SU-DHL-6 (cell line): Measurements from ENCODE around the gene RCE1.

ENCODE experiments used
- H2AFZ ChIP-seq: fragments of 200-600 bp; sonication (generic); 2 replicates; pipeline ENCODE4 v1.6.1; 2014; ENCODE audit warnings: low read depth, mild to moderate bottlenecking, moderate library complexity, mixed read lengths, antibody characterized with exemption, low read length; ENCODE audit not compliant: severe bottlenecking
- H3F3A ChIP-seq: fragments of 200-600 bp; shearing (Covaris generic); 2 replicates; pipeline ENCODE4 v1.6.0; 2016; ENCODE audit warnings: antibody characterized with exemption, mild to moderate bottlenecking; ENCODE audit not compliant: insufficient read depth
- H3K27ac ChIP-seq: fragments of 200-600 bp; sonication (generic); 2 replicates; pipeline ENCODE4 v1.5.1; 2016; ENCODE audit warnings: low read depth, mild to moderate bottlenecking, low read length, moderate library complexity, mixed read lengths
- H3K27me3 ChIP-seq: fragments of 200-600 bp; sonication (generic), shearing (Covaris generic); 2 replicates; pipeline ENCODE4 v1.6.0; 2014; ENCODE audit warnings: mild to moderate bottlenecking, low read length
- H3K36me3 ChIP-seq: fragments of 200-600 bp; sonication (generic); 2 replicates; pipeline ENCODE4 v1.6.1; 2014; ENCODE audit warnings: mild to moderate bottlenecking, low read length, mixed read lengths
- H3K4me2 ChIP-seq: fragments of 300-600, 200-600 bp; shearing (Covaris generic), sonication (generic); 2 replicates; pipeline ENCODE4 v1.6.0; 2014; ENCODE audit warnings: low read length, low read depth, mild to moderate bottlenecking; ENCODE audit not compliant: poor library complexity, severe bottlenecking
- H3K4me3 ChIP-seq: fragments of 200-600 bp; sonication (generic); 2 replicates; pipeline ENCODE4 v1.5.1; 2014; ENCODE audit warnings: antibody characterized with exemption, low read length, mild to moderate bottlenecking, mixed read lengths; ENCODE audit not compliant: insufficient read depth, poor library complexity, severe bottlenecking
- H3K79me2 ChIP-seq: fragments of 200-600 bp; sonication (generic); 2 replicates; pipeline ENCODE4 v1.6.1; 2014; ENCODE audit warnings: mild to moderate bottlenecking, low read length, moderate library complexity; ENCODE audit not compliant: insufficient read depth
- H3K9ac ChIP-seq: fragments of 200-600 bp; sonication (generic); 2 replicates; pipeline ENCODE4 v1.7.0; 2014; ENCODE audit warnings: mild to moderate bottlenecking, low read length
- H3K9me2 ChIP-seq: fragments of 200-600 bp; sonication (generic); replicated peaks from 2 replicates; pipeline ENCODE4 v1.6.1; 2014; ENCODE audit warnings: low read length; ENCODE audit not compliant: insufficient read depth
- H3K9me3 ChIP-seq: fragments of 200-600 bp; sonication (generic); 2 replicates; pipeline ENCODE4 v1.6.1; 2014; ENCODE audit warnings: low read length, mixed read lengths; ENCODE audit not compliant: insufficient read depth
- H4K20me1 ChIP-seq: fragments of 200-600 bp; sonication (generic); 2 replicates; pipeline ENCODE4 v1.6.1; 2014; ENCODE audit warnings: low read depth, mild to moderate bottlenecking, antibody characterized with exemption, low read length, moderate library complexity, mixed read lengths
- CTCF ChIP-seq: fragments of 200-600 bp; sonication (generic); IDR thresholded peaks from one replicate; pipeline ENCODE4 v1.5.1; 2017; ENCODE audit warnings: antibody characterized with exemption, mild to moderate bottlenecking, low read length, moderate library complexity; ENCODE audit not compliant: insufficient read depth, poor library complexity, severe bottlenecking
- EZH2phosphoT487 ChIP-seq: fragments of 200-600 bp; sonication (generic), shearing (Covaris generic); conservative IDR thresholded peaks from 2 replicates; pipeline ENCODE4 v1.6.1; 2018; ENCODE audit warnings: mild to moderate bottlenecking, antibody characterized with exemption, low read length, moderate library complexity, mixed read lengths

Gene RCE1

GRCh38 chr11:66851239-66851596 lies 8.0 kb downstream of the RCE1 start:
- Histone ChIP-seq H3K27me3 (no peaks in the 10 kb centered on the region), H4K20me1 (no peaks in the 10 kb centered on the region), H3K4me2 (no peak overlapping the region), H3K9me3 (no peaks in the 10 kb centered on the region), H3K27ac (no peak overlapping the region), H3K4me3 (no peak overlapping the region), H3K9ac (no peak overlapping the region), H2AFZ (no peak overlapping the region), H3F3A (peaks cover 9% of the 10 kb centered on the region; the same call in 1 of the 2 replicates), H3K9me2 (no peaks in the 10 kb centered on the region), H3K36me3 (no peaks in the 10 kb centered on the region), H3K79me2 (no peaks in the 10 kb centered on the region)
- no peak for TF ChIP-seq EZH2phosphoT487
- TF ChIP-seq CTCF = no peak

GRCh38 chr11:66851698-66852465 lies 8.6 kb downstream of the RCE1 start:
- TF ChIP-seq EZH2phosphoT487 (no peak), CTCF (peak; percentile 61)
- Histone ChIP-seq H3K4me2 (no peak overlapping the region), H3K27me3 (no peaks in the 10 kb centered on the region), H3K9ac (no peak overlapping the region), H3K9me2 (no peaks in the 10 kb centered on the region), H3K79me2 (no peaks in the 10 kb centered on the region), H3K9me3 (no peaks in the 10 kb centered on the region), H3K27ac (no peak overlapping the region), H3K4me3 (no peak overlapping the region), H3F3A (peaks cover 9% of the 10 kb centered on the region; the same call in 1 of the 2 replicates), H2AFZ (no peak overlapping the region), H3K36me3 (no peaks in the 10 kb centered on the region), H4K20me1 (no peaks in the 10 kb centered on the region)

GRCh38 chr11:66852466-66853241 lies 9.4 kb downstream of the RCE1 start:
- no peaks in the 10 kb centered on the region for H3K79me2 ChIP-seq
- H3K36me3 ChIP-seq = no peaks in the 10 kb centered on the region
- H3K27ac ChIP-seq = no peak overlapping the region
- H3F3A ChIP-seq = peaks cover 9% of the 10 kb centered on the region; the same call in 1 of the 2 replicates
- H3K27me3 ChIP-seq = no peaks in the 10 kb centered on the region
- H3K9me3 ChIP-seq = no peaks in the 10 kb centered on the region
- H3K9me2 ChIP-seq = no peaks in the 10 kb centered on the region
- H4K20me1 ChIP-seq = no peaks in the 10 kb centered on the region
- H3K4me2 ChIP-seq = no peak overlapping the region
- no peak for TF ChIP-seq EZH2phosphoT487
- TF ChIP-seq CTCF = no peak
- H2AFZ ChIP-seq = no peak overlapping the region
- no peak overlapping the region for H3K4me3 ChIP-seq
- no peak overlapping the region for H3K9ac ChIP-seq
